Measurements from ENCODE around the gene MAGOH.

- TF ChIP-seq CTCF (IDR thresholded peaks at IDR 0.05) (no peak), EZH2 (IDR thresholded peaks at IDR 0.05; ENCODE audit: borderline replicate concordance, insufficient read depth, low read depth, low read length, poor library complexity, severe bottlenecking) (no peak)
Observed at GRCh38 chr1:53180226-53180625, 58.1 kb downstream of the MAGOH start.
